HG02623 (cell line): ENCODE data around the gene CACNA2D4.

ENCODE experiments used
- ATAC-seq: cut with Tn5 transposase; IDR thresholded peaks from one replicate; pipeline ENCODE4 v1.9.1; 2021; ENCODE audit warnings: moderate library complexity; ENCODE audit not compliant: unreplicated experiment

The CACNA2D4 gene

GRCh38 chr12:1845427-1845826, 73.0 kb downstream of the CACNA2D4 start:
- no peak for ATAC-seq

GRCh38 chr12:1844661-1845409, 73.6 kb downstream of the CACNA2D4 start:
- ATAC-seq, result no peak

- ATAC-seq, result no peak
Measured at GRCh38 chr12:1844223-1844622, 74.2 kb downstream of the CACNA2D4 start.

- no peak for ATAC-seq
Measured at GRCh38 chr12:1843641-1844005, 74.8 kb downstream of the CACNA2D4 start.

GRCh38 chr12:1842905-1843640, 75.4 kb downstream of the CACNA2D4 start:
- no peak for ATAC-seq

- no peak for ATAC-seq
Measured at GRCh38 chr12:1842183-1842904, 76.1 kb downstream of the CACNA2D4 start.

GRCh38 chr12:1841586-1842182, 76.8 kb downstream of the CACNA2D4 start:
- ATAC-seq, result no peak

GRCh38 chr12:1840981-1841425, 77.4 kb downstream of the CACNA2D4 start:
- ATAC-seq, result no peak

- ATAC-seq, result no peak
Measured at GRCh38 chr12:1839956-1840951, 78.2 kb downstream of the CACNA2D4 start.

- ATAC-seq, result no peak
Measured at GRCh38 chr12:1839464-1839863, 79.0 kb downstream of the CACNA2D4 start.

GRCh38 chr12:1838994-1839365, 79.5 kb downstream of the CACNA2D4 start:
- ATAC-seq, result no peak

- no peak for ATAC-seq
Measured at GRCh38 chr12:1838205-1838993, 80.1 kb downstream of the CACNA2D4 start.

- ATAC-seq, result no peak
Measured at GRCh38 chr12:1837541-1838204, 80.8 kb downstream of the CACNA2D4 start.

GRCh38 chr12:1836854-1837421, 81.5 kb downstream of the CACNA2D4 start:
- no peak for ATAC-seq

- ATAC-seq, result no peak
Measured at GRCh38 chr12:1836241-1836803, 82.1 kb downstream of the CACNA2D4 start.

- no peak for ATAC-seq
Measured at GRCh38 chr12:1835211-1836131, 83.0 kb downstream of the CACNA2D4 start.
